ENCODE results near the gene SCARB1.

GRCh38 chr12:124762384-124762783 lies 101.3 kb downstream of the SCARB1 start:
- TF ChIP-seq CTCF (IDR thresholded peaks at IDR 0.05) (no peak), MLX (CRISPR knock-in tag; IDR thresholded peaks at IDR 0.05) (no peak), CBFB (CRISPR knock-in tag; IDR thresholded peaks at IDR 0.05; ENCODE audit: low read depth) (no peak), CREB1 (CRISPR knock-in tag; IDR thresholded peaks at IDR 0.05) (no peak), MAX (CRISPR knock-in tag; IDR thresholded peaks at IDR 0.05) (no peak), JUN (CRISPR knock-in tag; IDR thresholded peaks at IDR 0.05) (no peak), NFE2L1 (CRISPR knock-in tag; IDR thresholded peaks at IDR 0.05) (no peak), ATF3 (CRISPR knock-in tag; conservative IDR thresholded peaks at IDR 0.05) (no peak), MXD4 (CRISPR knock-in tag; IDR thresholded peaks at IDR 0.05; ENCODE audit: borderline replicate concordance) (no peak), ZNF121 (CRISPR knock-in tag; IDR thresholded peaks at IDR 0.05) (no peak), NR2C2 (CRISPR knock-in tag; IDR thresholded peaks at IDR 0.05) (no peak)

Measured in WTC11 (cell line).